Measurements from ENCODE around the gene PAPPA.

DNA sequence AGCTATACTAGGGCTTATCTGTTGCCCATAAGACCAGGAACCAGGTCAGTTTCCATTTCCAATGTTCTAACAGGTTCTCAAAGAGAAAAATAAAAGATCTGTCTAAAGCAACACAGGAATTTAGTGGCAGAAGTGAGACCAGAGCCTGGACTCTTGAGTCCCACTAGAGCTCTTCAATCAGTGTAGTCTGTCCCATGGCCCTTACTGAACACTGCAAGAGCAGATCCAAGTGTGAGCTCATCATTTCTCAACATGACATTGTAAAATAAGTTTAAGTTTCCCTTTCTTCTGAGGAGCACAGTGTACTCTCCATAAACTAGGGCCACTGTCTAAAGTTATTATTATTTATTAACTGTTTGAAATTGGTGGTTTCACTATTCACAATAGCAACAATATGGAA lies 8.6 kb upstream of the PAPPA start:
- TF ChIP-seq, protein P1, sequence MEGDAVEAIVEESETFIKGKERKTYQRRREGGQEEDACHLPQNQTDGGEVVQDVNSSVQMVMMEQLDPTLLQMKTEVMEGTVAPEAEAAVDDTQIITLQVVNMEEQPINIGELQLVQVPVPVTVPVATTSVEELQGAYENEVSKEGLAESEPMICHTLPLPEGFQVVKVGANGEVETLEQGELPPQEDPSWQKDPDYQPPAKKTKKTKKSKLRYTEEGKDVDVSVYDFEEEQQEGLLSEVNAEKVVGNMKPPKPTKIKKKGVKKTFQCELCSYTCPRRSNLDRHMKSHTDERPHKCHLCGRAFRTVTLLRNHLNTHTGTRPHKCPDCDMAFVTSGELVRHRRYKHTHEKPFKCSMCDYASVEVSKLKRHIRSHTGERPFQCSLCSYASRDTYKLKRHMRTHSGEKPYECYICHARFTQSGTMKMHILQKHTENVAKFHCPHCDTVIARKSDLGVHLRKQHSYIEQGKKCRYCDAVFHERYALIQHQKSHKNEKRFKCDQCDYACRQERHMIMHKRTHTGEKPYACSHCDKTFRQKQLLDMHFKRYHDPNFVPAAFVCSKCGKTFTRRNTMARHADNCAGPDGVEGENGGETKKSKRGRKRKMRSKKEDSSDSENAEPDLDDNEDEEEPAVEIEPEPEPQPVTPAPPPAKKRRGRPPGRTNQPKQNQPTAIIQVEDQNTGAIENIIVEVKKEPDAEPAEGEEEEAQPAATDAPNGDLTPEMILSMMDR (conservative IDR thresholded peaks at IDR 0.05): no peak
- no peak for TF ChIP-seq ZFX (IDR thresholded peaks at IDR 0.05)
